NOMO-1 treated with DMSO at 0.1 percent for 48 hours (cell line): ENCODE results near the gene MED13.
"Not testable (repeated sequence)": the region's sequence is repeated elsewhere in the genome, so short reads cannot be mapped to it uniquely, and the experiment has no call there.

ENCODE experiments used
- DNase-seq: peaks from one replicate; lab custom pipeline; 2025; ENCODE audit not compliant: unreplicated experiment; lab: John Stamatoyannopoulos, UW

MED13 gene

GRCh38 chr17:62090868-62091267 lies 25.8 kb upstream of the MED13 start:
- no peak for DNase-seq

DNA sequence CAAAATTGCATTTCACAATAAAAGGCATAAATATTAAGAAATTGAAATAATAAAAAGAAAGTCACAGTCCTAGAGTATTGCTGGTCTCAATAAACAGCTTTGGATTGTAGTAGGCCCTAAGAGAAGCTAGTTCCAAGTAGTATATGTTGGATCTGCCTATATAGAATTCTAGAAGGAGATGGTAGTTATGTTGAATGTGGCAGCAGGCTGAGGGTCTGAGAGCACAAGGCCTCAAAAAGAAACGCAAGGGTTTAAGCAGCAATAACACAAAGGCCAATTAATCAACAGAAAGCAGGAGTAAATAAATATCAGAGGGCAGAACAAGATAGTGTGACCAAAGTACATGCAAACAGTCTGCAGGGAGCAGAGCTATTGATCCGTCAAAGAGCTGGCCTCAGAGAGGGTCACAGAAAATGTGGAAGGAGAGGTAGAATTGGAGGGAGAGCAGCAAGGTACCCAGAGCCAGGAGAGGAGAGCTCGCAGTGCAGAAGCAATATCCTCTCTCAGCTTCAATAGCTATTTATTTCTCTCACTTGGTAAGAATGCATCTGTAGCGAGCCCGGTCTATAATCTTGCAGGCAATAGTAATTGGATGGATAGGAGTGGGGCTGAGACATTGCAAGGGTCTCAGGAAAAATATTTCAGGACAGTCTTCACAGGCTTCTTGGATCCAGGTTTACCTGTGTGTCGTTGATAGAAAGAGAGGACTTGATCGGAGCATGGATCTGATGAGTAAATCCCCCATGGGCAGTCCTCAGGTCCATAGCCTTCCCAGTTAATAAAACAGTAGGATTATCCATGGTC lies 25.1 kb upstream of the MED13 start:
- DNase-seq, result no peak

DNA sequence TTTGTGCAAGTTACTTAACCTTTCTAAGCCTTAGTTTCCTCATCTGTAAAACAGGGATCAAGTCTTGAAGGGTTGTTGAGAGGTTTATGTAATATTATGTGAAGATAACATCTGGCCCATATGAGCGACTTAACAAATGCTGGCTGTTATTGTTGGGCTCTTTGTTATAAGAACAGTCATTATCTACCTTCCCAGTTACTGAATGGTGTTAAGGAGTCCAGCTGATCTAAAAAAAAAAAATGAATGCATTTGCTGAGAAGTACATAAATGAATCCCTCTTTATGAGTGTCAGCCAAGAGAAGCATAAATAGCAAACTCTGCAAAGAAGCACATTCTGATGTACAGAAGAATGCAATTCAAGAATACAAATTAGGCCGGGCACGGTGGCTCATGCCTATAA lies 24.3 kb upstream of the MED13 start:
- DNase-seq, result no peak

- DNase-seq, result no peak
These were observed 21.7 kb upstream of the MED13 start for GRCh38 chr17:62086737-62087136.

- no peak for DNase-seq
These were observed 20.7 kb upstream of the MED13 start for GRCh38 chr17:62085511-62086408.

GRCh38 chr17:62084585-62084984 lies 19.5 kb upstream of the MED13 start:
- DNase-seq, result no peak

- no peak for DNase-seq
These were observed 18.6 kb upstream of the MED13 start for GRCh38 chr17:62083651-62084050.

- DNase-seq, result no peak
These were observed 15.6 kb upstream of the MED13 start for GRCh38 chr17:62080647-62081046.

- no peak for DNase-seq
These were observed 12.9 kb upstream of the MED13 start for GRCh38 chr17:62078009-62078408.

DNA sequence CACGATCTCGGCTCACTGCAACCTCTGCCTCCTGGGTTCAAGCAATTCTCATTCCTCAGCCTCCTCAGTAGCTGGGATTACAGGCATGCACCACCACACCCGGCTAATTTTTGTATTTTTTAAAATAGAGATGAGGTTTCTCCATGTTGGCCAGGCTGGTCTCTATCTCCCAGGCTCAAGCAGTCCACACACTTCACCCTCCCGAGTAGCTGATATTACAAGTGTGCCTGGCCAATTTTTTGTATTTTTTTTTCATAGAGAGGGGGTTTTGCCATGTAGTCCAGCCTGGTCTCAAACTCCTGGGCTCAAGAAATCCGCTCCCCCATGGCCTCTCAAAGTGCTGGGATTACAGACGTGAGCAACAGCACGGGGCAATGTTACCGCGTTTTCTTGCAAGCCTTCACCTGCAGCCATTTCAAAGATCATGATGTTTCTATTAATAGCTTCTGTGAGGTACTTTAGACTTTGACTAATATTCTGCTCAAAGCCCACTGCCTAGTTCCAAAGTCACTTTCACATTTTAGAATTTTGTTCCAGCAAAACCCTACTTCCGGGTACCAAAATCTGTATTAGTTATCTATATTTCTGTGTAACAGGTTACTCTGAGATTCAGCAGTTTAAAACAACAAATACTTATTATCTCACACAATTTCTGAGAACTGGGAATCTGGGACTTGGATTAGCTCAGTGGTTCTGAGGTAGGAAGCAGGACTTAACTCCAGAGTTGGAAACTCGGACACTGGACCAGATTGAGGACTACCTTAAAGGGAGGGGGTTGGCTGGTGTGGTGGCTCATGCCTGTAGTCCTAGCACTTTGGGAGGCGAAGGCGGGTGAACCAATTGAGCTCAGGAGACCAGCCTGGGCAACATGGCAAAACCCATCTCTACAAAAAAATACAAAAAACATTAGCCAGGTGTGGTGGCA lies 12.0 kb upstream of the MED13 start:
- no peak for DNase-seq

- DNase-seq, result no peak
These were observed 10.3 kb upstream of the MED13 start for GRCh38 chr17:62075308-62075815.

- DNase-seq, result no peak
These were observed 8.9 kb upstream of the MED13 start for GRCh38 chr17:62073993-62074392.

DNA sequence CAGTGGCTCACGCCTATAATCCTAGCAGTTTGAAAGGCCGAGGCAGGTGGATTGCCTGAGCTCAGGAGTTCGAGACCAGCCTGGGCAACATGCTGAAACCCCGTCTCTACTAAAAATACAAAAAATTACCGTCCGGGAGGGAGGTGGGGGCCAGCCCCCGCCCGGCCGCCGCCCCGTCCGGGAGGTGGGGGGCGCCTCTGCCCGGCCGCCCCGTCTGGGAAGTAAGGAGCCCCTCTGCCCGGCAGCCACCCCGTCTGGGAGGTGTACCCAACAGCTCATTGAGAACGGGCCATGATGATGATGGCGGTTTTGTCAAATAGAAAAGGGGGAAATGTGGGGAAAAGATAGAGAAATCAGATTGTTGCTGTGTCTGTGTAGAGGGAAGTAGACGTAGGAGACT lies 7.8 kb upstream of the MED13 start:
- not testable (repeated sequence) for DNase-seq

DNA sequence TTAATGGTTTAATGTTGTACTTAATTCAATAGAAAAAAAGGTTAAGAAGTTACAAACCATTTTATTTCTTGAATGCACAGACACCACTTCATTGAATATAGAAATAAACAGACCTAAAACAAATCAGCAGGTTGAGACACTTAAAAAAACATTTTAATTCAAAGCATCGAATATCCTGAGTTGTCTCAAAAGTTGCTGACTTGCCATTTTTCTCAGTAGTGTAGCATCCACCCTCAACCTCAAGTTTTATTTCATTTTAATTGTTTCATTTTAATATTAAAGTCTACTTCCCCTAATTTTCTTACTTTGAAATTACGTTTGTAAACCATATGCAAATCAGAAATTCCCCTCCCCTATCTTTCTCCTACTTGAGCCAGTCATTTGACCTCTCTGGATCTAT lies 5.8 kb upstream of the MED13 start:
- DNase-seq, result no peak

GRCh38 chr17:62067165-62068145 lies 2.4 kb upstream of the MED13 start:
- DNase-seq, result no peak

DNA sequence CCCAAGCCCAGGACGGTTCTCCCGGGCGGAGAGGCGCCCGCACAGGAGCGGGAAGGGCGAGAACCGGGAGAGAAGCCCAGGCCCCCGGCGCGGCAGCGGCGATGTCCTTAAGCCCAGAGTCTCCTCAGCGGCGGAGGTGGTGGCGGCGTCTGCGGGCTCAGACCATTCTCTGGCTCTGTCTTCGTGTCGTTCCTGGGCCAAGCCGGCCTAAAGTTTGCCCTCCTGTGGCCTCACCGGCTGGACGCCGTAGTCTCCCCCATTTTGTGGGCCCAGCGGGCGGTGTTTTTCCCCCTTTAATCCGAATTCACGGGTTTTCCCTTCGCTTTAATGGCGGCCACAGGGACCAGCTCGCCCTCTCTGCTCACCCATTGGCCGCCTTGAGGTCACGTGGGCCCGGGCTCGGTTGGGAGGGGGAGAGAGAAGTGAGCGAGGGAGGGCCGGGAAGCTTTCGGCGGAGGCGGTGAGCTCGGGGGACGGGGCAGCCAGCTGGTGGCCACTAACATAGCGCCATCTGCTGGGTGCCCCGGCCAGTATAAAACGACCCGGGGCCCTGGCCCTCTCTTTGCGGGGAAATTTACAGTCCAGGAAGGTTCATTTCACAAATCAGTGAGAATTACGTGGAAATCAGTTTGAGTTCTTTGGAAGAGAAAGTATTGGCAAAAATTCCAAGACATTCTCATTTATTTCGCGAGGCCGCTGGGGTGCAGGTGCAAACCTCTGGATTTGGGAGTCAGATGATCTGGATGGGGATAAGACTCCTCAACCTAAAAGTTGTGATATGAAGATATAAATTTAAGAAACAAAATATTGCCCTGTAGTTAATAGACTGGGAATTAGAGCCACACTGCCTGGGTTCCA lies 762 bp upstream of the MED13 start:
- peak; percentile 98 for DNase-seq

GRCh38 chr17:62064029-62064790 lies 868 bp downstream of the MED13 start:
- peak; percentile 39 for DNase-seq

DNA sequence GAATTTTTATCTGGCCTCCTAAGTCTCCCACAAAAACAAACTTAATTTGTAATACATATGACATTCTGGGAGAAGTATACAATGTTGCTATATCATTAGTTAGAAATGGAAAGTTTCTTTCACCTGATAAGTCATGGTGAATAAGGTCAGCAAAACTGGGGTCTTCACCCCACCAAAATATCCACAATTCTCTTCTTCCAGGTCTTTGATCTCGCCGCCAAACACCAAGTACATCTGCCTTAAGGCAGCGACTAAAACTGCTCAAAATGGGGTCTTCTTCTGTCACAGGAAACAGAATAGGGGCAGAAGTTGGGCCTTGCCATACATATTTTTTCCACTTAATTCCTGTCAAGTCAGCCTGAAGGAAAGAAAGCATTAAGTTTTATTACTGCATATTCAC lies 2.1 kb downstream of the MED13 start:
- no peak for DNase-seq
